GM12873 (cell line): ENCODE results near the gene FYN.

Experiments used
- CTCF ChIP-seq: IDR thresholded peaks from 2 replicates; pipeline ENCODE4 v1.5.1; 2012; ENCODE audit warnings: low read depth, mild to moderate bottlenecking, moderate library complexity, low read length, control low read depth; ENCODE audit not compliant: insufficient read depth; ENCODE audit errors: missing control alignments

Gene FYN

GRCh38 chr6:111824608-111825337 is 48.5 kb downstream of the FYN start:
- no peak for TF ChIP-seq CTCF

GRCh38 chr6:111823831-111824607 is 49.2 kb downstream of the FYN start:
- no peak for TF ChIP-seq CTCF

GRCh38 chr6:111823012-111823411 is 50.2 kb downstream of the FYN start:
- no peak for TF ChIP-seq CTCF

- TF ChIP-seq CTCF = no peak
These were observed 53.8 kb downstream of the FYN start for GRCh38 chr6:111819458-111819857.

GRCh38 chr6:111818539-111819226 is 54.6 kb downstream of the FYN start:
- TF ChIP-seq CTCF = no peak

GRCh38 chr6:111817451-111818120 is 55.7 kb downstream of the FYN start:
- no peak for TF ChIP-seq CTCF

GRCh38 chr6:111813677-111814310 is 59.5 kb downstream of the FYN start:
- no peak for TF ChIP-seq CTCF
